Activated CD4-positive, alpha-beta T cell treated with anti-CD3 and anti-CD28 coated beads, Interleukin-2, amount 10 ng/mL, durations not matched to agents 24 days and 14 days (primary cell): ENCODE results near the gene TP53BP2. TPM values are rescaled to one million over a fixed set of nuclear protein-coding genes. Genes with fewer than 3 reads are reported as not detected.
A peak's percentile ranks its signal among the peaks of the same experiment; 100 is the strongest.
"Not testable (repeated sequence)": the region's sequence is repeated elsewhere in the genome, so short reads cannot be mapped to it uniquely, and the experiment has no call there.

Experiments used
- DNase-seq: peaks from one replicate; pipeline ENCODE4 v3.0.0; 2022
- H3K27ac Mint-ChIP-seq: one replicate; pipeline ENCODE4 v1.8.0; 2022; ENCODE audit warnings: mild to moderate bottlenecking, mixed read lengths
- H3K27me3 Mint-ChIP-seq: one replicate; pipeline ENCODE4 v1.8.0; 2022; ENCODE audit warnings: mixed read lengths
- H3K36me3 Mint-ChIP-seq: one replicate; pipeline ENCODE4 v1.8.0; 2022; ENCODE audit warnings: low read depth, mild to moderate bottlenecking, mixed read lengths
- H3K4me1 Mint-ChIP-seq: one replicate; pipeline ENCODE4 v1.8.0; 2021; ENCODE audit warnings: mixed read lengths
- H3K4me3 Mint-ChIP-seq: one replicate; pipeline ENCODE4 v1.8.0; 2022; ENCODE audit warnings: mild to moderate bottlenecking, moderate library complexity, mixed read lengths
- H3K9me3 Mint-ChIP-seq: one replicate; pipeline ENCODE4 v1.8.0; 2021; ENCODE audit warnings: mixed read lengths
- intact Hi-C: fragments of 100-400 bp; cut with micrococcal nuclease; formaldehyde crosslinking; loops from one replicate; pipeline ENCODE4 v1.15.1; 2023
- total RNA-seq: library from RNA; stranded (reverse); gene quantifications from 2 replicates; pipeline ENCODE4 v1.2.3, GENCODE V29; 2022

Gene TP53BP2
- total RNA-seq, 1 donor from 2014 or later = 47.7 TPM

GRCh38 chr1:223844787-223845036, 1.0 kb downstream of the TP53BP2 start:
- Mint-ChIP-seq H3K27me3 (no peaks in the 10 kb centered on the region), H3K4me3 (peak overlapping the region; percentile 91), H3K36me3 (peaks cover 8% of the 10 kb centered on the region), H3K4me1 (peaks cover 36% of the 10 kb centered on the region), H3K9me3 (peaks cover 6% of the 10 kb centered on the region), H3K27ac (peak overlapping the region; percentile 97)
- DNase-seq = peak; percentile 86
- intact Hi-C loops = loop anchor here (1.0 to 5.0 kb wide), 6 partner anchors 8 to 1132 kb away; partner anchors contain the start of genes AIDA, BROX, FBXO28 and WDR26

- Mint-ChIP-seq H3K27me3 (no peaks in the 10 kb centered on the region), H3K9me3 (peaks cover 5% of the 10 kb centered on the region), H3K27ac (peak overlapping the region; percentile 97), H3K36me3 (peaks cover 8% of the 10 kb centered on the region), H3K4me1 (peaks cover 33% of the 10 kb centered on the region), H3K4me3 (peak overlapping the region; percentile 91)
- intact Hi-C loops = loop anchor here (1.0 to 2.0 kb wide), 3 partner anchors 8 to 67 kb away; no protein-coding TSS in a partner anchor
- DNase-seq = no peak
Observed at GRCh38 chr1:223843934-223844786, 1.6 kb downstream of the TP53BP2 start.

GRCh38 chr1:223842784-223843183, 3.0 kb downstream of the TP53BP2 start:
- peak overlapping the region; percentile 24 for H3K4me3 Mint-ChIP-seq
- peaks cover under 1% of the 10 kb centered on the region for H3K9me3 Mint-ChIP-seq
- DNase-seq = no peak
- H3K27ac Mint-ChIP-seq = no peak overlapping the region
- no peaks in the 10 kb centered on the region for H3K27me3 Mint-ChIP-seq
- intact Hi-C loops = no loop called here
- H3K36me3 Mint-ChIP-seq = peaks cover 8% of the 10 kb centered on the region
- H3K4me1 Mint-ChIP-seq = peaks cover 38% of the 10 kb centered on the region

- peaks cover 35% of the 10 kb centered on the region for H3K4me1 Mint-ChIP-seq
- intact Hi-C loops, DNase-seq, H3K27me3 Mint-ChIP-seq, H3K4me3 Mint-ChIP-seq, H3K9me3 Mint-ChIP-seq, H3K36me3 Mint-ChIP-seq, H3K27ac Mint-ChIP-seq: not testable (repeated sequence)
Observed at GRCh38 chr1:223841977-223842623, 3.6 kb downstream of the TP53BP2 start.

- Mint-ChIP-seq H3K4me1 (peaks cover 30% of the 10 kb centered on the region), H3K4me3 (no peak overlapping the region), H3K36me3 (peaks cover 8% of the 10 kb centered on the region), H3K27ac (no peak overlapping the region), H3K9me3 (no peaks in the 10 kb centered on the region), H3K27me3 (no peaks in the 10 kb centered on the region)
- DNase-seq = no peak
- intact Hi-C loops = no loop called here
Observed at GRCh38 chr1:223840254-223840653, 5.5 kb downstream of the TP53BP2 start.

- no peak for DNase-seq
- intact Hi-C loops = no loop called here
- Mint-ChIP-seq H3K36me3 (peaks cover 7% of the 10 kb centered on the region), H3K9me3 (no peaks in the 10 kb centered on the region), H3K27ac (no peak overlapping the region), H3K4me3 (no peak overlapping the region), H3K27me3 (no peaks in the 10 kb centered on the region), H3K4me1 (peaks cover 20% of the 10 kb centered on the region)
Observed at GRCh38 chr1:223838125-223838854, 7.5 kb downstream of the TP53BP2 start.

DNA sequence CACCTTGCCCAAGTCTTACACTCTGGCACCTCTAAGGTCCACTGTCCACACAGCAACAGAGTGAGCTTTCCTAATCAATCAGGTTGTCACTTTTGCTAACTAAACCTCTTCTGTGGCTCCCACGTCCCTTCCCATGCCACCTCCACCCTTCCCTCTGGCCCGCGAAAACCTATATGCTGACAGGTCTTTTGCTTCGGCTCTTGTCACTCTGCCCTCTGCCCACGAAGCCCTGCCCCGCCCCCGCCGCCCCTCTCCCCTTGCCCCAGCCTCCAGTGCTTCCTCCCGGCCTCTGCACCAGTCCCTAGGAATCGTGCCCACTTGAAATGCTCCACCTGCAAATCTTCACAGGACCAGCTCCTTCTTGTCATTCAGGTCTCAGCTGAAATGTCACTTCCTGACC, 8.1 kb downstream of the TP53BP2 start:
- Mint-ChIP-seq H3K36me3 (peaks cover 6% of the 10 kb centered on the region), H3K4me3 (no peak overlapping the region), H3K4me1 (peaks cover 18% of the 10 kb centered on the region), H3K27me3 (no peaks in the 10 kb centered on the region), H3K9me3 (no peaks in the 10 kb centered on the region), H3K27ac (no peak overlapping the region)
- intact Hi-C loops = no loop called here
- DNase-seq = no peak

GRCh38 chr1:223837206-223837605, 8.5 kb downstream of the TP53BP2 start:
- Mint-ChIP-seq H3K4me1 (peaks cover 22% of the 10 kb centered on the region), H3K27me3 (no peaks in the 10 kb centered on the region), H3K27ac (no peak overlapping the region), H3K9me3 (no peaks in the 10 kb centered on the region), H3K4me3 (no peak overlapping the region), H3K36me3 (peaks cover 5% of the 10 kb centered on the region)
- DNase-seq = no peak
- intact Hi-C loops = no loop called here

DNA sequence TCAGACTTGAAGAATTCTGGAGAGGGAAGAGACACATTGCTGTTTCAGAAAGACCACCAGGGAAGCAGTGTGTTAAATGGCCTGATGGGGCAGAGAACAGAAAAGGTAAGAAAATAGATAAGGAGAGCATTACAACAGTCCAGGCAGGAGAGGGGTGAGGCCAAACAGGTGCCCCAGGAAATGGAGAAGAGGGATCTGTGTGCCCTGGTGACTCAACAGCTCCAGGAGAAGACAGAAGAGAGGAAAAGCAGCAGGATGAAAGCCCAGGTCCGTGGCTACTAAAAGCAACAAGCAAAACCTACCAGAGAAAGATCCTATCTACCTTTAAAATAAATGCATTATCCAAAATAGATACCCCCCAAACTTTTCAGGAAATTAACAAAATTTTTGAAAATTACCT, 9.2 kb downstream of the TP53BP2 start:
- peaks cover 28% of the 10 kb centered on the region for H3K4me1 Mint-ChIP-seq
- H3K27me3 Mint-ChIP-seq = no peaks in the 10 kb centered on the region
- no peaks in the 10 kb centered on the region for H3K9me3 Mint-ChIP-seq
- DNase-seq = no peak
- peaks cover 5% of the 10 kb centered on the region for H3K36me3 Mint-ChIP-seq
- H3K27ac Mint-ChIP-seq = no peak overlapping the region
- no peak overlapping the region for H3K4me3 Mint-ChIP-seq
- intact Hi-C loops = loop anchor here (1.0 kb wide), 1 partner anchor 8 kb away; no protein-coding TSS in a partner anchor

- intact Hi-C loops = loop anchor here (1.0 kb wide), 1 partner anchor 9 kb away; no protein-coding TSS in a partner anchor
- DNase-seq = no peak
- H3K36me3 Mint-ChIP-seq = peaks cover 5% of the 10 kb centered on the region
- no peak overlapping the region for H3K27ac Mint-ChIP-seq
- no peaks in the 10 kb centered on the region for H3K9me3 Mint-ChIP-seq
- H3K4me1 Mint-ChIP-seq = peaks cover 29% of the 10 kb centered on the region
- H3K27me3 Mint-ChIP-seq = no peaks in the 10 kb centered on the region
- no peak overlapping the region for H3K4me3 Mint-ChIP-seq
Observed at GRCh38 chr1:223835754-223836153, 10.0 kb downstream of the TP53BP2 start.

GRCh38 chr1:223834660-223835263, 11.0 kb downstream of the TP53BP2 start:
- peak; percentile 72 for DNase-seq
- no peaks in the 10 kb centered on the region for H3K27me3 Mint-ChIP-seq
- H3K4me1 Mint-ChIP-seq = peaks cover 25% of the 10 kb centered on the region
- no peak overlapping the region for H3K4me3 Mint-ChIP-seq
- no peaks in the 10 kb centered on the region for H3K36me3 Mint-ChIP-seq
- intact Hi-C loops = loop anchor here (5.0 kb wide), 6 partner anchors 117 to 1122 kb away; partner anchors contain the start of genes AIDA, BROX and WDR26
- no peak overlapping the region for H3K27ac Mint-ChIP-seq
- no peaks in the 10 kb centered on the region for H3K9me3 Mint-ChIP-seq

DNA sequence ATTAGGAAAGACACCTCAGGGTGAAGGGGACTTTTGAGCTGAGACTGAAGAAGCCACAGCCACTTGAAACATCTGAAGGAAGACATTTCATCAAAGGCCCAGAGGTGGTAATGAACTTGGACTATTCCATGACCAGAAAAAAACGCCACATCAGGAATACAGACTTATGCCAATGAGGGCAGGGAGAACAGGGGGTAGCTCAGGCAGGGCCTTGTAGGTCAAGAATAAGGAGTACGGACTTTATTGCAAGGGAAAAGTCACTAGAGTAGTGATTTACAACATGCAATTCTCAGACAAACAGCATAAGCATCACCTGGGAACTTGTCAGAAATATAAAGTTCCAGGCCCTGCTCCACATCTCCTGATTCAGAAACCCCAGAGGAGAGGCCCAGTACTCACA, 11.8 kb downstream of the TP53BP2 start:
- no peaks in the 10 kb centered on the region for H3K36me3 Mint-ChIP-seq
- DNase-seq = no peak
- H3K27me3 Mint-ChIP-seq = no peaks in the 10 kb centered on the region
- no peak overlapping the region for H3K27ac Mint-ChIP-seq
- H3K4me3 Mint-ChIP-seq = no peak overlapping the region
- intact Hi-C loops = loop anchor here (2.0 to 5.0 kb wide), 7 partner anchors 117 to 1122 kb away; partner anchors contain the start of genes AIDA, BROX and WDR26
- no peaks in the 10 kb centered on the region for H3K9me3 Mint-ChIP-seq
- H3K4me1 Mint-ChIP-seq = peaks cover 29% of the 10 kb centered on the region

- intact Hi-C loops = loop anchor here (1.0 to 5.0 kb wide), 8 partner anchors 12 to 1120 kb away; partner anchors contain the start of genes AIDA, BROX and WDR26
- H3K9me3 Mint-ChIP-seq = no peaks in the 10 kb centered on the region
- H3K4me3 Mint-ChIP-seq = peak overlapping the region; percentile 51
- no peaks in the 10 kb centered on the region for H3K27me3 Mint-ChIP-seq
- peaks cover 24% of the 10 kb centered on the region for H3K4me1 Mint-ChIP-seq
- DNase-seq = peak; percentile 65
- peak overlapping the region; percentile 85 for H3K27ac Mint-ChIP-seq
- H3K36me3 Mint-ChIP-seq = peaks cover 6% of the 10 kb centered on the region
Observed at GRCh38 chr1:223832637-223832943, 13.2 kb downstream of the TP53BP2 start.
